PC-9 (cell line): ENCODE measurements around the gene ZBTB7C. TPM values are rescaled to one million over a fixed set of nuclear protein-coding genes. Genes with fewer than 3 reads are reported as not detected.

ENCODE experiments used
- BruUV-seq: library from RNA; stranded (reverse); fragments of 400-500 nt; replicated peaks from 2 replicates; lab custom pipeline; 2021; lab: Mats Ljungman, UMichigan
- CTCF ChIA-PET: fragments of 300-600 bp; sonication (Branson Sonifier 250); formaldehyde crosslinking; loops from one replicate; lab custom pipeline; 2022; ENCODE audit warnings: antibody characterized with exemption; lab: Charles Lee
- POLR2A ChIA-PET: fragments of 300-600 bp; sonication (Branson Sonifier 250); formaldehyde crosslinking; loops from one replicate; lab custom pipeline; 2022; ENCODE audit warnings: antibody characterized with exemption; ENCODE audit not compliant: unreplicated experiment; lab: Charles Lee
- DNase-seq, 2 experiments: peaks; one replicate each; pipeline versions ENCODE4 v3.0.0 to v3.0.0-alpha.2; 2015 to 2022; ENCODE audit warnings: mixed read lengths in 1 of 2
- H2AFZ ChIP-seq: fragments of 200-600 bp; sonication (generic); 2 replicates; pipeline ENCODE4 v1.8.1; 2017; ENCODE audit warnings: antibody characterized with exemption
- H3F3A ChIP-seq: fragments of 200-600 bp; sonication (generic); 2 replicates; pipeline ENCODE4 v1.8.1; 2017; ENCODE audit warnings: antibody characterized with exemption, mild to moderate bottlenecking, low read depth; ENCODE audit not compliant: insufficient read depth
- H3K27ac ChIP-seq: fragments of 200-600 bp; sonication (generic); 2 replicates; pipeline ENCODE4 v1.6.1; 2016; ENCODE audit warnings: mixed run types
- H3K27me3 ChIP-seq: fragments of 200-600 bp; sonication (generic); 2 replicates; pipeline ENCODE4 v1.6.1; 2016; ENCODE audit warnings: low read depth, mixed run types; ENCODE audit not compliant: insufficient read depth
- H3K36me3 ChIP-seq: fragments of 200-600 bp; sonication (generic); 2 replicates; pipeline ENCODE4 v1.6.1; 2016; ENCODE audit warnings: low read depth, mixed run types
- H3K4me1 ChIP-seq: fragments of 200-600 bp; sonication (generic); replicated peaks from 2 replicates; pipeline ENCODE4 v1.6.1; 2016; ENCODE audit warnings: mixed run types; ENCODE audit not compliant: insufficient read depth
- H3K4me2 ChIP-seq: fragments of 200-600 bp; sonication (generic); 2 replicates; pipeline ENCODE4 v1.6.1; 2017; ENCODE audit warnings: mixed run types
- H3K4me3 ChIP-seq: fragments of 200-600 bp; sonication (generic); 2 replicates; pipeline ENCODE4 v1.6.1; 2016; ENCODE audit warnings: mixed run types
- H3K79me2 ChIP-seq: fragments of 200-600 bp; sonication (generic); 2 replicates; pipeline ENCODE4 v1.6.1; 2017; ENCODE audit warnings: low read depth, mixed run types
- H3K9me2 ChIP-seq: fragments of 200-600 bp; sonication (generic); 2 replicates; pipeline ENCODE4 v1.8.1; 2017; ENCODE audit warnings: mild to moderate bottlenecking; ENCODE audit not compliant: insufficient read depth
- H3K9me3 ChIP-seq: fragments of 200-600 bp; sonication (generic); 2 replicates; pipeline ENCODE4 v1.8.1; 2016; ENCODE audit warnings: low read depth; ENCODE audit not compliant: insufficient read depth
- H4K20me1 ChIP-seq: fragments of 200-600 bp; sonication (generic); 2 replicates; pipeline ENCODE4 v1.8.1; 2017; ENCODE audit not compliant: insufficient read depth
- CTCF ChIP-seq: fragments of 200-600 bp; sonication (generic); conservative IDR thresholded peaks from 2 replicates; pipeline ENCODE4 v1.6.1; 2017; ENCODE audit warnings: mixed run types, antibody characterized with exemption, mild to moderate bottlenecking, moderate library complexity
- EZH2 ChIP-seq: fragments of 200-600 bp; sonication (generic); IDR thresholded peaks from 2 replicates; pipeline ENCODE4 v1.8.0; 2017; ENCODE audit warnings: antibody characterized with exemption, low read depth
- intact Hi-C: fragments of 100-400 bp; cut with micrococcal nuclease; formaldehyde crosslinking; loops from one replicate; pipeline ENCODE4 v1.10.0; 2022; ENCODE audit not compliant: unreplicated experiment
- total RNA-seq: library from RNA; stranded (reverse); gene quantifications from 2 replicates; pipeline ENCODE4 v1.2.3, GENCODE V29; 2021

The ZBTB7C gene
- total RNA-seq, 1 experiment from 2014 or later = not detected

DNA sequence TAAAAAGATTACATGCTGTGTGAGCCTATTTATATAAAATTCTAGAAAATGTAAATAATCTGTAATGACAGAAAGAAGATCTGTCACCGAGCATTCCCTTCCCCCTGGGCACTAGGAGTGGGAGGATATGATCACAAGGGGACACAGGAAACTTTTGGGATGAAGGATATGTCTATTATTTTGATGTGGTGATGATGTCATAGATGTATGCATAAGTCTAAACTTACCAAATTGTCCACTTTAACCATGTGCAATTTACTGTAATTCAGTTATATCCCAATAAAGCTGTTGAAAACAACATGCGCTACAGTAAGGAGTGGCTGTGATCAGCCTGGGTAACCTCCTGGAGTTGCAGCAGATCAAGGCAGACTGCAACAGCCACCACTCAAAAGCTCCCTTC, 148.9 kb downstream of the ZBTB7C start:
- intact Hi-C loops = no loop called here
- no peak for TF ChIP-seq CTCF
- no peak for TF ChIP-seq EZH2
- Histone ChIP-seq H3K9me2 (no peaks in the 10 kb centered on the region), H3K4me1 (peaks cover 14% of the 10 kb centered on the region), H2AFZ (no peak overlapping the region), H3K4me2 (no peak overlapping the region), H3K36me3 (no peaks in the 10 kb centered on the region), H3K79me2 (no peaks in the 10 kb centered on the region), H4K20me1 (no peaks in the 10 kb centered on the region), H3K27ac (no peak overlapping the region), H3K4me3 (no peak overlapping the region), H3K9me3 (peaks cover 7% of the 10 kb centered on the region; the same call in 1 of the 2 replicates), H3K27me3 (no peaks in the 10 kb centered on the region), H3F3A (peaks cover 9% of the 10 kb centered on the region)
- no peak for DNase-seq
- ChIA-PET POLR2A (no interaction called here), CTCF (no interaction called here)
- BruUV-seq = no TSS peak

GRCh38 chr18:48256848-48257247, 152.3 kb downstream of the ZBTB7C start:
- no TSS peak for BruUV-seq
- ChIA-PET CTCF (no interaction called here), POLR2A (no interaction called here)
- Histone ChIP-seq H3K9me2 (no peaks in the 10 kb centered on the region), H3K4me1 (peaks cover 20% of the 10 kb centered on the region), H3K79me2 (no peaks in the 10 kb centered on the region), H3K36me3 (no peaks in the 10 kb centered on the region), H3K9me3 (peaks cover 7% of the 10 kb centered on the region; the same call in 1 of the 2 replicates), H2AFZ (no peak overlapping the region), H3F3A (no peaks in the 10 kb centered on the region), H4K20me1 (no peaks in the 10 kb centered on the region), H3K27me3 (no peaks in the 10 kb centered on the region), H3K4me2 (no peak overlapping the region), H3K4me3 (no peak overlapping the region), H3K27ac (no peak overlapping the region)
- TF ChIP-seq EZH2 (no peak), CTCF (no peak)
- intact Hi-C loops = no loop called here
- DNase-seq = no peak

- intact Hi-C loops = no loop called here
- no peak for DNase-seq
- no TSS peak for BruUV-seq
- CTCF ChIA-PET = no interaction called here
- POLR2A ChIA-PET = no interaction called here
- no peaks in the 10 kb centered on the region for H3K27me3 ChIP-seq
- H4K20me1 ChIP-seq = no peaks in the 10 kb centered on the region
- no peaks in the 10 kb centered on the region for H3F3A ChIP-seq
- H3K4me2 ChIP-seq = peak overlapping the region; percentile 27
- no peak for TF ChIP-seq EZH2
- no peak for TF ChIP-seq CTCF
- H3K36me3 ChIP-seq = no peaks in the 10 kb centered on the region
- no peak overlapping the region for H3K4me3 ChIP-seq
- H3K27ac ChIP-seq = no peak overlapping the region
- peaks cover 20% of the 10 kb centered on the region for H3K4me1 ChIP-seq
- no peaks in the 10 kb centered on the region for H3K9me2 ChIP-seq
- H3K79me2 ChIP-seq = no peaks in the 10 kb centered on the region
- no peak overlapping the region for H2AFZ ChIP-seq
- H3K9me3 ChIP-seq = peaks cover 7% of the 10 kb centered on the region; the same call in 1 of the 2 replicates
Measured at GRCh38 chr18:48254077-48254602, 155.0 kb downstream of the ZBTB7C start.
